ENCODE data around the gene PRSS56.
"Not testable (repeated sequence)": the region's sequence is repeated elsewhere in the genome, so short reads cannot be mapped to it uniquely, and the experiment has no call there.

Gene PRSS56

DNA sequence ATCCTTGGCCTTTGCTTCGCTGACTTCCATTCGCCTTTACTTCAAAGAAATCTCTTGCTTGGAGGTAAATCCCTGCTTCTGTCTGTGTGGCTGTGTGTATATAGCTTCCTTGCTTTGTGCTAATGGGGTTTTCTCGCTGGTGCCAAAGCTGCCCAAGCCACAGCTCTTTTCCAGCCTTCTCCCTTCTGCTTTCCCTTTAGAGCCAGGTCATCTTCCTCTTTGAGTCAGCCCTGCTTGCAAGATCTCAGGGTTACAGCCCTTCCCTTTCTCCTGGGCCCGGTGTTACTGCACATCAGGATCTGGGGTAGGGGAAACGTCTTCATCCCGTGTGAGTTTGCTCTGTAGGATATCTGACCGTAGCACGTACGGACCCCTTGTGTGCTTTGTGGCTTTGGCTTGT lies 49.4 kb downstream of the PRSS56 start:
- H3K4me3 ChIP-seq (replicated peaks; ENCODE audit: low read depth, low read length), result no peak overlapping the region
- no peak for DNase-seq (ENCODE audit: low read depth)
- TF ChIP-seq CTCF (IDR thresholded peaks at IDR 0.05; ENCODE audit: low read length, missing control alignments), result no peak

DNA sequence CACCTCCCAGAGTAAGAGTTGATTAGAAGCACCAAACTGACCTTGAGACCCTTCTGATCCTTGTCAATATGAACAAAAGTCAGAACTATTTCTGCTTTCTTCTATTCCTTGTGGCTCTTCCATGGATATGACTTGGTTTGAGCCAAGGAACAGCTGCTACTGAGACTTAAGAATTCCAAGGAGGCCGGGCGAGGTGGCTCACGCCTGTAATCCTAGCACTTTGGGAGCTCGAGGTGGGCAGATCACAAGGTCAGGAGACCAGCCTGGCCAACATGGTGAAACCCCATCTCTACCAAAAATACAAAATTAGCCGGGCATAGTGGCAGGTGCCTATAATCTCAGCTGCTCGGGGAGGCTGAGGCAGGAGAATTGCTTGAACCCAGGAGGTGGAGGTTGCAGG lies 50.3 kb downstream of the PRSS56 start:
- not testable (repeated sequence) for DNase-seq (ENCODE audit: low read depth)

DNA sequence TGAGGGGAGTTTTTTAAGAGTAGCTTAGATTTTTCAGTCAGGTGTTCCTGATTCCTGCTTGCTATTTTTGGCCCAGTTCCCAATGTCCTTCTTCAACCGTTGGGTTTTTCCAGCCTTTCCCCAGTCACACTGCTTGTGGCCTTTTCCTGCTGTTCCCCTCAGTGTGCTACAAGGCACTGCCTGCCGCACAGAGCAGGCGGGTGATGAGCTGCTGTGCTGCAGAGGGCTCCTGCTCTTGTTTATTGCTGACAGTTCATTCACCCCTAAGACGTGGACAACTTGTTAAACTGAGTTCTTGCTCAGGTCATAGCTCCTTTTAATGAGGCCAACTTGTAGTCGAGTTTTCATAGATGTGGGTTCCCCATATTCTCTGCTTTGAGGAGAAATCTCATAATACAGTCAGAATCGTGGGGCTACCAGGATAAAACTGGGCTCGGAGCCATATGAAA lies 50.9 kb downstream of the PRSS56 start:
- H3K4me3 ChIP-seq (replicated peaks; ENCODE audit: low read depth, low read length), result no peak overlapping the region
- DNase-seq (ENCODE audit: low read depth), result no peak
- TF ChIP-seq CTCF (IDR thresholded peaks at IDR 0.05; ENCODE audit: low read length, missing control alignments), result no peak

More for the DNA sequence above, 50.3 kb downstream of the PRSS56 start:
- H3K4me3 ChIP-seq (replicated peaks; ENCODE audit: low read depth, low read length), result not testable (repeated sequence)

GRCh38 chr2:232573042-232573441 lies 52.9 kb downstream of the PRSS56 start:
- no peak for TF ChIP-seq CTCF (IDR thresholded peaks at IDR 0.05; ENCODE audit: low read length, missing control alignments)
- no peak for DNase-seq (ENCODE audit: low read depth)

GRCh38 chr2:232573771-232574435 lies 53.7 kb downstream of the PRSS56 start:
- no peak for DNase-seq (ENCODE audit: low read depth)
- H3K4me3 ChIP-seq (replicated peaks; ENCODE audit: low read depth, low read length), result no peak overlapping the region
- no peak for TF ChIP-seq CTCF (IDR thresholded peaks at IDR 0.05; ENCODE audit: low read length, missing control alignments)

More at GRCh38 chr2:232573042-232573441, 52.9 kb downstream of the PRSS56 start:
- H3K4me3 ChIP-seq (replicated peaks; ENCODE audit: low read depth, low read length), result no peak overlapping the region

DNA sequence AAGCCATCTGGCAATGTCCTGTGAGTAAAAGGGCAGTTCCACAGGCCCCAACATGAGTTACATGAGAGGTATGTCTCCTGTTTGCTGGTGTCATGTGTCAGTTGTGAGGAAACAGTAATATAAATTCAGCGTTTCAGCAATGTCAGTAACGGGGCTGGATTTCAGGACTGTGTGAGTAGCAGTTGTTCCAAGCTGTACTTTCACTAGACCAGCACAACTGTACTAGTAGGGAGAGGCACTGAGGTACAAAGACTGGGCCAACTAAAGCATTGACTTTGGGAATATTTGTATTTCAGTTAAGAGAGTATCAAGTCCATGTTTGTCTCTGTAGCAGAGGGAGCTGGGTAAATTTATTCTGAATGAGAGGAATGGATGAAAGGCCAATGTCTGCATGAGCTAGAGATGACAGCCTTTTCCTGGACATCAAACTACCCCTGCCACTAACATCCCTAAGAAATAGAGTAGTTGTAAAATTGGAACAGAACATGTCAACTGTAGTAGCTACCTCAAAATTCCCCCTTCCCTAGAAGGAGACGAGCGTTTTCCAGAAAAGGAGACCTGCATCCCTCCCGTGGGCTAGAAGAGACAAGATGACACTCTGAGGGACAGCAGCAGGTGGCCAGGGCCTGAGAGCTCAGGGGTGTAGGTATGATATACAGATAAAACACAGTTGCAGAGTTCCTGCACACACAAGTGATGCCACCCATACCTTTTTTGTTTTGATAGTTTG lies 54.7 kb downstream of the PRSS56 start:
- TF ChIP-seq CTCF (IDR thresholded peaks at IDR 0.05; ENCODE audit: low read length, missing control alignments), result no peak
- H3K4me3 ChIP-seq (replicated peaks; ENCODE audit: low read depth, low read length), result no peak overlapping the region
- no peak for DNase-seq (ENCODE audit: low read depth)
